Common myeloid progenitor, CD34-positive (primary cell): ENCODE results near the gene A2M.

Experiments
- CTCF ChIA-PET: fragments of 350-600 bp; sonication (Branson Sonifier 250); formaldehyde crosslinking; loops from one replicate; lab custom pipeline; 2021; ENCODE audit warnings: antibody characterized with exemption; lab: Charles Lee
- POLR2A ChIA-PET: fragments of 350-600 bp; sonication (Branson Sonifier 250); formaldehyde crosslinking; loops from one replicate; lab custom pipeline; 2021; ENCODE audit warnings: antibody characterized with exemption; lab: Charles Lee
- DNase-seq, 3 donors: peaks; one replicate each; pipeline versions ENCODE4 v3.0.0 to v3.0.0-alpha.2; 2013
- H3K27ac ChIP-seq, 2 experiments: 1 replicate in 1 of 2; 2 replicates in 1 of 2; pipeline ENCODE4 v1.7.0; 2013; ENCODE audit warnings: inconsistent platforms in 2 of 2, low read length in 2 of 2, mild to moderate bottlenecking in 2 of 2, low read depth in 1 of 2, moderate library complexity in 1 of 2; ENCODE audit not compliant: severe bottlenecking in 2 of 2, insufficient read depth in 1 of 2, poor library complexity in 1 of 2
- H3K27me3 ChIP-seq, 5 experiments: replicated peaks in 2 of 5; 1 replicate in 3 of 5; 2 replicates in 2 of 5; pipeline versions ENCODE4 v1.6.1 to v1.7.0; 2013; ENCODE audit warnings: low read length in 4 of 5, mild to moderate bottlenecking in 2 of 5, moderate library complexity in 2 of 5, inconsistent platforms in 1 of 5; ENCODE audit not compliant: insufficient read depth in 5 of 5, control insufficient read depth in 4 of 5
- H3K36me3 ChIP-seq, 4 experiments: 1 replicate in 2 of 4; 2 replicates in 2 of 4; pipeline versions ENCODE4 v1.6.1 to v1.7.0; 2013; ENCODE audit warnings: low read length in 3 of 4, control low read depth in 1 of 4, mild to moderate bottlenecking in 1 of 4; ENCODE audit not compliant: control insufficient read depth in 4 of 4, insufficient read depth in 4 of 4
- H3K4me1 ChIP-seq, 4 experiments: 1 replicate in 3 of 4; 2 replicates in 1 of 4; pipeline versions ENCODE4 v1.6.1 to v1.7.1; 2013; ENCODE audit warnings: low read length in 3 of 4, mild to moderate bottlenecking in 3 of 4, control low read depth in 1 of 4, inconsistent platforms in 1 of 4, moderate library complexity in 1 of 4; ENCODE audit not compliant: control insufficient read depth in 4 of 4, insufficient read depth in 4 of 4; ENCODE audit errors: control extremely low read depth in 1 of 4
- H3K4me3 ChIP-seq, 7 experiments: 1 replicate in 4 of 7; 2 replicates in 3 of 7; pipeline versions ENCODE4 v1.5.1 to v1.7.0; 2013; ENCODE audit warnings: mild to moderate bottlenecking in 7 of 7, low read length in 6 of 7, moderate library complexity in 6 of 7, inconsistent platforms in 2 of 7, low read depth in 2 of 7, control low read depth in 1 of 7; ENCODE audit not compliant: insufficient read depth in 4 of 7, control insufficient read depth in 1 of 7; ENCODE audit errors: extremely low read depth in 1 of 7
- H3K9me3 ChIP-seq, 5 experiments: 1 replicate in 4 of 5; 2 replicates in 1 of 5; pipeline versions ENCODE4 v1.6.1 to v1.7.1; 2013; ENCODE audit warnings: low read length in 4 of 5, mild to moderate bottlenecking in 2 of 5, inconsistent platforms in 1 of 5, low read depth in 1 of 5, moderate library complexity in 1 of 5; ENCODE audit not compliant: control insufficient read depth in 4 of 5, insufficient read depth in 2 of 5; ENCODE audit errors: control extremely low read depth in 1 of 5
- WGBS: methylation state at CpG from one replicate; pipeline ENCODE4 v1.1.5; 2013; ENCODE audit not compliant: insufficient coverage; 5-methylcytosine and 5-hydroxymethylcytosine counted together

The A2M gene

DNA sequence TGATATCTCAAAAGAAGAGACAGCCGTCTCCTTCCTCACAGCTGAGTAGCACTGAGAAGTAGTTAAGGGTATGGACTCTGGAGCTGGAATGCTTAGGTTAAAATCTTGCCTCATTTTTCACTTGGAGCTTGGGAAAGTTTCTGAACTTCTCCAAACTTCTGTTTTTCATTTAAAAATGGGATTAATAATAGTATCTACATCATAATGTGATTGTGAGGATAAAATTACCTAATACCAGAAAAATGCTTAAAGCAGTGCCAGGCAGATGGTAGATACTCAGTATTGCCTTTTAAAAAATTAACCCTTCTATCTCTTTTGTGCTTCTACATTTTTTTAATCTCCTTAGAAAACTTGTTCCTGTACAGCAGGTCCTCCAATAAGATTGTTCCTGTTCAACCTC is 63.1 kb downstream of the A2M start:
- no peaks in the 10 kb centered on the region for H3K27me3 ChIP-seq
- no peaks in the 10 kb centered on the region for H3K36me3 ChIP-seq
- H3K4me3 ChIP-seq, result no peak overlapping the region
- ChIA-PET POLR2A (no interaction called here), CTCF (interaction anchor here (0.6 kb wide), 1 partner anchor 178 kb away, joined by 3 read pairs; no protein-coding TSS in a partner anchor)
- H3K4me1 ChIP-seq, result peaks cover 0 to 2% (median 0%) of the 10 kb centered on the region in 4 experiments
- no CpG with 5 or more reads among the region's 1 CpG for WGBS
- no peak for DNase-seq
- no peaks in the 10 kb centered on the region for H3K9me3 ChIP-seq
- H3K27ac ChIP-seq, result no peak overlapping the region

DNA sequence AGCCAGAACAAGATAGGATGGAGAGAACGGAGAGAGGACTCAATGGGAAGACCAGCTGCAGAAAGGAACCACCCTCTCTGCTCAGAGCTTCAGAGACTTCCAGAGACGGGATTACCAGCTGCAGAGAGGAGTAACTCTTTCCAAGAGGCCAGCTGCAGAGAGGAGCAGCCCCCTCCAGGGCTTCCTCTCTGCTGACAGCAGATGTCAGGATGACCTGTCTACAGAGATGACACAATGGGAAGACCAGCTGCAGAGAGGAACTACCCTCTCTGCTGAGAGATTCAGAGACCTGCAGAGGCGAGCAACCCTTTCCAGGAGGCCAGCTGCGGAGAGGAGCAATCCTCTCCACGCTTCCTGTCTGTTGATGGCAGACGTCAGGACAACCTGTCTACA is 64.6 kb downstream of the A2M start:
- POLR2A ChIA-PET, result no interaction called here
- WGBS, result 90% methylated on average over 6 of the region's 6 CpGs
- DNase-seq, result no peak
- CTCF ChIA-PET, result interaction anchor here (0.8 to 4.4 kb wide), 6 partner anchors 10 to 393 kb away, joined by 3 to 39 read pairs (median 8); partner anchors contain the start of gene M6PR
- no peak overlapping the region for H3K27ac ChIP-seq
- H3K9me3 ChIP-seq, result peaks cover 0 to 1% (median 0%) of the 10 kb centered on the region in 5 experiments
- no peaks in the 10 kb centered on the region for H3K27me3 ChIP-seq
- peaks cover 0 to 2% (median 0%) of the 10 kb centered on the region in 4 experiments for H3K4me1 ChIP-seq
- H3K4me3 ChIP-seq, result no peak overlapping the region
- H3K36me3 ChIP-seq, result no peaks in the 10 kb centered on the region

DNA sequence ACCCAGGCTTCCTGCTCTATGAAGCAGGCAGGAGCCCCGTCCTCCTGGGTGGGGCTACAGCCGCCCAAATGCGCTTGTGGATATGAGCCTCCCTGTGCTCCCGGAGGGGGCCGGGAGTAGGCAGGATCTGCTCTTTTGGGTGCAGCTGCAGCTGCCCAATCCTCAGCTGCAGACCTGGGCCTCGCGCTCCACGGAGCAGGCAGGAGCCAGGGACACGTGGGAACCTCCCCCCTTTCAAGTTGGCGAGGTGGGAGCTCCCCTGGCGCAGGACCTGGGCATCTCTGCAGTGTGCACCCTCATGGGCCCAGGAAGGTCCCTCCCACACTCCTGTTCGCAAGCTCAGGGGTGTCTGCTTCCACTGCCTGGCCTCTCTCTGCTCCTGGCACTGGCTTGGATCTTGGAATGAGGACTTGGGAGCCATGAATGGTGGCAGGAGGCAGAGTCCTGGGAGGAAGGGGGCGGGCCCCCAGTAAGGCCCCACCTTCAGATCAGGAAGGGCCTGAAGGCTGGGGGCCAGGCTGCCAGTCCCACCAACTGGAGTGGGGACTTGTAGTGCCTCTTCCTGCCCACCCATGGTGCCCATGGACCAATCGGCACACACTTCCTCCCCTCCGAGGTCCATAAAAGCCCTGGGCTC is 65.1 kb downstream of the A2M start:
- POLR2A ChIA-PET, result no interaction called here
- H3K36me3 ChIP-seq, result no peaks in the 10 kb centered on the region
- CTCF ChIA-PET, result interaction anchor here (1.1 to 4.4 kb wide), 20 partner anchors 8 to 506 kb away, joined by 3 to 39 read pairs (median 7); partner anchors contain the start of gene M6PR
- no peak overlapping the region for H3K27ac ChIP-seq
- H3K27me3 ChIP-seq, result no peaks in the 10 kb centered on the region
- H3K4me3 ChIP-seq, result no peak overlapping the region
- H3K4me1 ChIP-seq, result peaks cover 0 to 2% (median 0%) of the 10 kb centered on the region in 4 experiments
- peaks cover 0 to 6% (median 1%) of the 10 kb centered on the region in 5 experiments for H3K9me3 ChIP-seq
- WGBS, result 95% methylated on average over 15 of the region's 15 CpGs
- no peak for DNase-seq

DNA sequence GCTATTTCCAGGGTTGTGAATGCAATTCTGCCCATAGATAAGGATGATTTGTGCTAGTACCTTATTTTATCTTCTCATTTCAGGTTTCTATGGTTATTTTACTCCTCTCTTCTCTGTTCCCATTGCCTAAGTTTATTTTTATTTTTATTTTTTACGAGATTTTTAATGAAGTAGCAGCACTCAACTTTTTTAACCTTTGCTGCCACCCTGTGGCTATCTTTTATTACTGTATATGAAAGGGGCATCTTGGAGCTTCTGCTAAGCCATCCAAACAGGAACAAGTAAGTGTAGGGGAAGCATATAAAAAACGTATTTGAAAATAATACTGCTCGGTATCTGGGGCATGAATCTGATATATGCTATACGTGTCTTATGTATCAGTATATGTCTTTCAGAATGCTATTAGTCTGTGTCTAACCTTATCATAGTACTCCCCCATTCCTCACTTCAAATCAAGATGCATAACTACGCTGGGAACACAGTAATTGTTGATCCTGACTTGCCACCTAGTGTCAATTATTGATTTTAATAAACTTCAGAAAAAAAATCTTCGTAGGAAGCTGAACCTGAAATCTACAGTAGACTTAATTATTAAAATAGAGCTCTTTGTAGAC is 66.1 kb downstream of the A2M start:
- H3K27ac ChIP-seq, result no peak overlapping the region
- peaks cover 0 to 2% (median 0%) of the 10 kb centered on the region in 4 experiments for H3K4me1 ChIP-seq
- 80% methylated on average over 1 of the region's 6 CpGs for WGBS
- peaks cover 0 to 7% (median 1%) of the 10 kb centered on the region in 5 experiments for H3K9me3 ChIP-seq
- H3K36me3 ChIP-seq, result no peaks in the 10 kb centered on the region
- H3K4me3 ChIP-seq, result no peak overlapping the region
- DNase-seq, result peak; percentile 66 to 89 (median 82)
- POLR2A ChIA-PET, result interaction anchor here (1.1 kb wide), 1 partner anchor 100 kb away, joined by 3 read pairs; the partner anchor contains the start of gene M6PR
- H3K27me3 ChIP-seq, result no peaks in the 10 kb centered on the region
- CTCF ChIA-PET, result interaction anchor here (0.9 to 4.4 kb wide), 28 partner anchors 8 to 505 kb away, joined by 3 to 39 read pairs (median 6); partner anchors contain the start of gene M6PR

DNA sequence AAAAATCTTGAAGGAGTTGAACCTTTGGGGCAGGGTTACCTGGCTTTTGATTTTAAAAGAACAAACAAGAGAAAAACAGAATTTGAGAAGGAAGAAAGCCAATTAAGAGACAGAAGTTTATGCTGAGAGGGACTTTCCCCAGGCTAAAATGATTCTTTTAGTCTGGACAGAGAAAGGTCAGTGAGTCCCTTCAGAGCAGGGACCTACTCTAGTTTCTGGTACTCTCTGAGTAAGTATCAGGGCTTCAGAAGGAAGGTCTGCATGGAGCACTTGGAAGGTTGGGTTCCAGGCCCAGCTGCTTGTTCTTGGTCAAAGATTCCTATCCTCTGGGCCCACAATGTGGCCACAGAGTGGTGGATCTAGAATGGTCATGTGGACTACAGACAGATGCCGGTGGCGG is 66.8 kb downstream of the A2M start:
- ChIA-PET POLR2A (interaction anchor here (1.1 kb wide), 1 partner anchor 99 kb away, joined by 3 read pairs; the partner anchor contains the start of gene M6PR), CTCF (interaction anchor here (0.9 to 4.4 kb wide), 24 partner anchors 10 to 505 kb away, joined by 3 to 39 read pairs (median 6); partner anchors contain the start of gene M6PR)
- no peaks in the 10 kb centered on the region for H3K27me3 ChIP-seq
- no peak overlapping the region for H3K4me3 ChIP-seq
- H3K4me1 ChIP-seq, result peaks cover 0 to 2% (median 0%) of the 10 kb centered on the region in 4 experiments
- peaks cover 0 to 7% (median 1%) of the 10 kb centered on the region in 5 experiments for H3K9me3 ChIP-seq
- no peak for DNase-seq
- 95% methylated on average over 2 of the region's 2 CpGs for WGBS
- H3K27ac ChIP-seq, result no peak overlapping the region
- no peaks in the 10 kb centered on the region for H3K36me3 ChIP-seq

DNA sequence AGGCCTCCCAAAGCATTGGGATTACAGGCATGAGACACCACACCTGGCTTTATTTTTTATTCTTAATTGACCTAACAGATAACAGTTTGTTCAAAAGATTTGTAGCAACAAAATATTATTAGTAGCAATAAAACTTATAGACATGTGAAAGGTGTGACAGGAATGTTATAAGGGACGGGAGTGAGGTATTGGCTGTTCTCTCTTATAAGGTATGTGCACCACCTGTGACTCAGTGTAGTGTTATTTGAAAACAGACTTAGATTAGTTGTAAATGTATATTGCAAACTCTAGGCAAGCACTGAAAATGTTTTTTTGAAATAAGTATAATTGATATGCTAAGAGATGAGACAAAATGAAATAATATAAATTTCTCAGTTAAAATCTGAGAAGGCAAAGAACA is 68.6 kb downstream of the A2M start:
- 100% methylated on average over 1 of the region's 1 CpG for WGBS
- POLR2A ChIA-PET, result no interaction called here

More for the DNA sequence above, 68.6 kb downstream of the A2M start:
- no peak for DNase-seq
- Histone ChIP-seq H3K36me3 (no peaks in the 10 kb centered on the region), H3K27me3 (no peaks in the 10 kb centered on the region), H3K4me1 (peaks cover 0 to 2% (median 0%) of the 10 kb centered on the region in 4 experiments), H3K9me3 (peaks cover 0 to 7% (median 1%) of the 10 kb centered on the region in 5 experiments), H3K4me3 (no peak overlapping the region), H3K27ac (no peak overlapping the region)
- CTCF ChIA-PET, result interaction anchor here (0.8 to 1.0 kb wide), 2 partner anchors 9 kb away, joined by 4 read pairs; no protein-coding TSS in a partner anchor
